Activated T-cell treated with anti-CD3 and anti-CD28 coated beads for 24 hours (primary cell): ENCODE results near the gene KRT3.
"Not testable (repeated sequence)": the region's sequence is repeated elsewhere in the genome, so short reads cannot be mapped to it uniquely, and the experiment has no call there.

Experiments used
- DNase-seq: peaks from one replicate; pipeline ENCODE4 v3.0.0-alpha.2; 2020; ENCODE audit warnings: low read depth

The KRT3 gene

GRCh38 chr12:52760623-52761022 is 35.3 kb downstream of the KRT3 start:
- no peak for DNase-seq

GRCh38 chr12:52759695-52760094 is 36.2 kb downstream of the KRT3 start:
- no peak for DNase-seq

DNA sequence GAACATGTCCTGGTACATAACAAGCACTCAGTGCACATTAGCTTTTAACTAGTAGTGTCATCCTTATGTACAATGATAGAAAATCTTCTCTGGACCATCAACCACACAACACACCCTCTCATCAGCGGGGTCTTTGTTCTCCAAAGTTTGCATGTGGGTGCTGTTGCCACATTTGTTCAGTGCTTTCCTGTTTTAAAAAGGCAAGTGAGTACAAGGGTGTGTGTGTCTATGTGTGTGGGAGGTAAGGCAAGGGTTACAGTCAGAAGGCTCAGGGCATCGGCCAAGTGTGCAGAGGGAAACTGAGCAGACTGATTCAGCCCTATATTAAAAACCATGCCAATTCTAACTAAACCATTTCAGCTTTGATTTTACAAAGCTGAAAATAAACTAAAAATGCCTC is 36.7 kb downstream of the KRT3 start:
- no peak for DNase-seq

DNA sequence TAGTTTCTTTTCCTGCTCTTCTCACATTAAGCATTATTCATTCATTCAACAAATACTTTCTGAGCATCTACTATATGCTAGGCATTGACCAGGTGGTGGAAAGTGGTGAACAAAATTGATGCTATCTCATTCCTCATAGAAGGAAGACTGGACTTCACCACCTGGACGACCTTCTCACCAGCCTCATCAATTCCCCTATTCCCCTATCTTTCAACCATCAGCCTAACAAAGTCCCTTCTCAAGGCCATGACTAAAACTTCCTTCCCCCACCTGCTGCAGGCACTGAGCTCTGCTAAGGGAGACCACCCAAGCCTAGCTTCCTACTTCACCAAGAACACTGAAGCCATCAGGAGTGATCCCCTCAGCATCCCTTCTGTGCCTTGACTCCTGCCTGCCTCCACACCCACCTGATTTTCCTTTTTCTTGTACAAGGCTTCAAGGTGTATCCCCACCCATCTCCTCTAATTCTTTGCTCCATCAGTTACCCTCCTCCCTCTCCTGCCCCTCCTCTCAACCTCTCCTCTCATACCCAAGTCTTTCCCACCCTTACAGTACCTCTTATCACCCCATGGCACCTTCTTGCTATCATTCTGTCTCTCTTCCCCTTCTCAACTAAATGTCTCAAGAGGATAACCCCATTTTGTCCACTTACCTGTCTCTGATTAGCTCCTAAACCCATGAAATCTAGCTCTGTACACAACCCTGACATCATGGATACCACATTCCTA is 38.3 kb downstream of the KRT3 start:
- no peak for DNase-seq

- DNase-seq, result no peak
These were observed 39.5 kb downstream of the KRT3 start for GRCh38 chr12:52756281-52756960.

DNA sequence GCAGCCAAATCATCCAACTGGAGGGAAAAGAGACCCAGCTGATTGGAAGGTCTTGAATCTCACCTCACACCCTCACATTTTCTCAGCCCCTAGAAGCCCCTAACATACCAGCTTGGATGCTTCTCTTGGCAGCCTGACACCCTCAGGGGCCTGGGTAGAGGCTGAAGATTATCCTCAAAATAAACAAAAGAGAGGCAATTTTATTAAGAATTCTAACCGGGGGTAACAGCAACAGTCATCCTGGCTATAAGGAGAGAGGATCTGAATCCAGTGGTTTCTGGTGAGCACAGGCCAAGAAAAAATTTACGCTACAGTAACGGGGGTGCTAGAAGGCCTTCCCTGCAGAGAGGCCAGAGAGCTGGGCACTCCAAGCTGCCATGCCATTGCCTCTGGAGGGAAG is 40.4 kb downstream of the KRT3 start:
- no peak for DNase-seq

- no peak for DNase-seq
These were observed 41.8 kb downstream of the KRT3 start for GRCh38 chr12:52754135-52754534.

- no peak for DNase-seq
These were observed 42.6 kb downstream of the KRT3 start for GRCh38 chr12:52753283-52753682.

DNA sequence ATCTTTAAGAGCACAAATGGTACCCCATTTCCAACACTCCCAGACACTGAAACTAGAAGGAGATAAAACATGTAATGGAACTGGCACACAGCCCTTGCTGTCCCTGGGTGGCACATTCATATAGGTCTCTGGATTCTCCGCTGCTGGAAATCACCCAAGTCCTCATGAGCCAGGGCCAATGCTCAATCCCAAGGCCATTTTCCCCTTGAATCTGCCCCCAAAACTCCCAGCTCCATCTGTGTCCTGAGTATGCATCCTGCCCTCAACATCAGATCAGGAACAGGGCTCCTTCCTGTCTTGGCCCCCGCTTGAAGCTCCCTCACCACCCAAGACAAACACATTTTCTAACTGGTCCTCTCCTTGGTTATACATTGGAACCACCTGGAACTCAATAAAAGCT is 43.4 kb downstream of the KRT3 start:
- DNase-seq, result no peak

- DNase-seq, result no peak
These were observed 44.1 kb downstream of the KRT3 start for GRCh38 chr12:52751795-52752194.

DNA sequence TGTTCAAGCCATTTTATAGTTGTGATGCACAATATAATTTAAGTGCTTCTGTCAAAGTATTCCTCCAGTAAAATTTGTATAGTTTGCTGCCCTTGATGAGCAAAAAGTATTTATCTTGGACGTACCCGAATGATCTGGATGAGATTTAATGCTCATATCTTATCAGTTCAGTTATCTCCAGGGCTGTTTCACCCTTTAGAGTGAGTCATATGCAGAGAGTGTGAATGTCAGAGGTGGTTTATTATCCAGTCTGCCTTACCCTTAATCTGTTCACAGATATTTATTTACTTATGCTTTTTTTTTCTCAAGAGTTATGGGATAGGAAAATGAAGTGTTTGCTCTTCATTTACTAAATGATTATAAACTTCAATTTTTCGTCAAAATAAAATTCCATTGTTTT is 45.4 kb downstream of the KRT3 start:
- not testable (repeated sequence) for DNase-seq

- DNase-seq, result no peak
These were observed 46.1 kb downstream of the KRT3 start for GRCh38 chr12:52749827-52750226.

GRCh38 chr12:52748578-52748977 is 47.3 kb downstream of the KRT3 start:
- no peak for DNase-seq

DNA sequence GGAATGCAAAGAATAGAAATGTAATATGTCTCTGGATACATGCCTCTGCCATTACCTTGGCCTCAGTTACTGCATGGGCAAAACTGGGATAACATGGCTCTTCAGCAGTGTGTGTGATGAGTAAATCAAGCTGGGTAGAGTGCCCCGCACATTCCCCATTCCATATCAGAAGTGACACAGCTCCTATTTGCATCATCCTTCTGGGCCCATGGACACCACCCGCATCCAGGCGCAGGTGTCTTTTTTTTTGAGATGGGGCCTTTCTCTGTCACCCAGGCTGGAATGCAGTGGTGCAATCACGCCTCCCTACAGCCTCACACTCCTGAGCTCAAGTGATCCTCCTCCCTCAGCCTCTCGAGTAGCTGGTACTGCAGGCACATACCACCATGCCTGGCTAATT is 50.4 kb downstream of the KRT3 start:
- DNase-seq, result no peak

GRCh38 chr12:52744493-52745156 is 51.3 kb downstream of the KRT3 start:
- no peak for DNase-seq

- DNase-seq, result no peak
These were observed 53.0 kb downstream of the KRT3 start for GRCh38 chr12:52742822-52743457.

DNA sequence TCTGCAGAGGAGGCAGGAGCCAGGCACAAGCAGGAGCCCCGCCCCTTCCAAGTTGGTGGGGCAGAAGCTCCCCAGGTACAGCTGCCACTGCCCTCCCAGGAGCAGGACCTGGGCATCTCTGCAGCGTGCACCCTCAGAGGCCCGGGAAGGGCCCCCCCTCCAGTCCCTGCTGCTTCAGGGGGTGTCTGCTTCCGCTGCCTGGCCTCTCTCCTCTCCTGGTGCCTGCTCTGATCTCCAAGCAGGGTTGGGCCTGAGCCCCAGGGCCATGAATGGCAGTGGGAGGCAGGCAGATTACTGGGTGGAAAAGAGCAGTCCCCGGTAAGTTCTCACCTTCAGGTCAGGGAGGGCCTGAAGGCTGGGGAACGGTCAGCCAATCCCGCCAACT is 53.7 kb downstream of the KRT3 start:
- no peak for DNase-seq

DNA sequence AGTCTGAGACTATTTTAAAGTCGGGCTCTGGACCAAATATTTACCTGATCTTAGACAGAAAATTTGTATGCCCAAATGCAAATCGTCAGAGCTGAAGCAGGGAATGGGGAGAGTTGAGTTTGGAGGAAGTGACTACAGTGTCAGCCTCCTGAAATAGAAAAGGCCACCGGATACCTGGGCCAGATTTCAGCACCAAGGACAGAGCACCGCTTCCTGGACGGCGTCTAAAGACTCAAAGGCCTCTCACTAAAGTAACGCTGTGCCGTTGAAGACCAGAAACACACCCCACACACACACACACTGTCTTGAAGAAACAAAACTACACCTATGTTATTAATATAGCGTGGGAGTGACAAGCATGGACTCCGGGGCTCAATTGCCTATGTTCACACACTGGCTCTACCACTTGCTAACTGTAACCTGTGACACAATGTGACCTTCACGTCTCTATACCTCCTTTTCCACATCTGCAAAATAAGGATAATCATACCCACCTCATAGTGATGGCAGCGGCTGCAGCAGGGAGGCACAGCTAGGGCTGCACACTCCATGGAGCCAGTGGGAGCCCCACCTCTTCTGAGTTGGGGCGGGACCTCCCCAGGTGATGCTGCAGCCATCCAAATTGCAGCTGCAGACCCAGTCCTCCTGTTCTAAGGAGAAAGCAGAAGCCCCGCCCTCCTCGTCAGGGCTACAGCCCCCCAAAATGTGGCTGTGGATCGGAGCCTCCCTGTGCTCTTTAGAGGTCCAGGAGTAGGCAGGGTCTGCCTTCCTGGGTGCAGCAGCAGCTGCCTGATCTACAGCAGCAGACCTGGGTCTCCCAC is 54.3 kb downstream of the KRT3 start:
- peak; percentile 30 for DNase-seq

GRCh38 chr12:52740584-52740983 is 55.3 kb downstream of the KRT3 start:
- DNase-seq, result no peak

- DNase-seq, result no peak
These were observed 56.0 kb downstream of the KRT3 start for GRCh38 chr12:52739963-52740362.
